IMR-90 (cell line): Measurements from ENCODE around the gene MAGI1.
"Not testable (repeated sequence)": the region's sequence is repeated elsewhere in the genome, so short reads cannot be mapped to it uniquely, and the experiment has no call there.

ENCODE experiments used
- BHLHE40 ChIP-seq: fragments of 150-350 bp; IDR thresholded peaks from 2 replicates; pipeline ENCODE4 v1.6.1; 2016; ENCODE audit warnings: mild to moderate bottlenecking, low read depth, low read length
- MXI1 ChIP-seq: IDR thresholded peaks from 2 replicates; pipeline ENCODE4 v1.6.1; 2012; ENCODE audit warnings: low read depth, mild to moderate bottlenecking, low read length, moderate library complexity, borderline replicate concordance
- POLR2A ChIP-seq: IDR thresholded peaks from 2 replicates; pipeline ENCODE4 v1.6.1; 2012; ENCODE audit warnings: mild to moderate bottlenecking, low read depth, low read length
- SMC3 ChIP-seq: fragments of 150-350 bp; IDR thresholded peaks from 2 replicates; pipeline ENCODE4 v1.6.1; 2016; ENCODE audit warnings: low read depth, mild to moderate bottlenecking, antibody characterized with exemption, low read length, moderate library complexity
- TF ChIP-seq, protein P1 (sequence below): conservative IDR thresholded peaks from 2 replicates; pipeline ENCODE4 v1.5.1; 2012; ENCODE audit warnings: mild to moderate bottlenecking, low read depth, low read length, improper control_type of control experiment
- TF ChIP-seq, protein P2 (sequence below): fragments of 150-350 bp; IDR thresholded peaks from 2 replicates; pipeline ENCODE4 v1.6.1; 2016; ENCODE audit warnings: low read depth, mild to moderate bottlenecking, low read length, moderate library complexity, borderline replicate concordance

DNA sequence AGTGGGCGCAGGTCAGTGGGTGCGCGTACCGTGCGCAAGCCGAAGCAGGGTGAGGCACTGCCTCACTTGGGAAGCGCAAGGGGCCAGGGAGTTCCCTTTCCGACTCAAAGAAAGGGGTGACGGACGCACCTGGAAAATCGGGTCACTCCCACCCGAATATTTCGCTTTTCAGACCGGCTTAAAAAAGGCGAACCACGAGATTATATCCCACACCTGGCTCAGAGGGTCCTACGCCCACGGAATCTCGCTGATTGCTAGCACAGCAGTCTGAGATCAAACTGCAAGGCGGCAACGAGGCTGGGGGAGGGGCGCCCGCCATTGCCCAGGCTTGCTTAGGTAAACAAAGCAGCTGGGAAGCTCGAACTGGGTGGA is 529.3 kb downstream of the MAGI1 start:
- TF ChIP-seq, protein P1, sequence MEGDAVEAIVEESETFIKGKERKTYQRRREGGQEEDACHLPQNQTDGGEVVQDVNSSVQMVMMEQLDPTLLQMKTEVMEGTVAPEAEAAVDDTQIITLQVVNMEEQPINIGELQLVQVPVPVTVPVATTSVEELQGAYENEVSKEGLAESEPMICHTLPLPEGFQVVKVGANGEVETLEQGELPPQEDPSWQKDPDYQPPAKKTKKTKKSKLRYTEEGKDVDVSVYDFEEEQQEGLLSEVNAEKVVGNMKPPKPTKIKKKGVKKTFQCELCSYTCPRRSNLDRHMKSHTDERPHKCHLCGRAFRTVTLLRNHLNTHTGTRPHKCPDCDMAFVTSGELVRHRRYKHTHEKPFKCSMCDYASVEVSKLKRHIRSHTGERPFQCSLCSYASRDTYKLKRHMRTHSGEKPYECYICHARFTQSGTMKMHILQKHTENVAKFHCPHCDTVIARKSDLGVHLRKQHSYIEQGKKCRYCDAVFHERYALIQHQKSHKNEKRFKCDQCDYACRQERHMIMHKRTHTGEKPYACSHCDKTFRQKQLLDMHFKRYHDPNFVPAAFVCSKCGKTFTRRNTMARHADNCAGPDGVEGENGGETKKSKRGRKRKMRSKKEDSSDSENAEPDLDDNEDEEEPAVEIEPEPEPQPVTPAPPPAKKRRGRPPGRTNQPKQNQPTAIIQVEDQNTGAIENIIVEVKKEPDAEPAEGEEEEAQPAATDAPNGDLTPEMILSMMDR = not testable (repeated sequence)
- not testable (repeated sequence) for TF ChIP-seq SMC3, MXI1, POLR2A, BHLHE40
- TF ChIP-seq, protein P2, sequence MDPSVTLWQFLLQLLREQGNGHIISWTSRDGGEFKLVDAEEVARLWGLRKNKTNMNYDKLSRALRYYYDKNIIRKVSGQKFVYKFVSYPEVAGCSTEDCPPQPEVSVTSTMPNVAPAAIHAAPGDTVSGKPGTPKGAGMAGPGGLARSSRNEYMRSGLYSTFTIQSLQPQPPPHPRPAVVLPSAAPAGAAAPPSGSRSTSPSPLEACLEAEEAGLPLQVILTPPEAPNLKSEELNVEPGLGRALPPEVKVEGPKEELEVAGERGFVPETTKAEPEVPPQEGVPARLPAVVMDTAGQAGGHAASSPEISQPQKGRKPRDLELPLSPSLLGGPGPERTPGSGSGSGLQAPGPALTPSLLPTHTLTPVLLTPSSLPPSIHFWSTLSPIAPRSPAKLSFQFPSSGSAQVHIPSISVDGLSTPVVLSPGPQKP = not testable (repeated sequence)
